GM19025 (cell line): ENCODE data around the gene ZNF230.

Source experiments
- ATAC-seq: cut with Tn5 transposase; IDR thresholded peaks from one replicate; pipeline ENCODE4 v1.9.1; 2021; ENCODE audit warnings: mild to moderate bottlenecking, low read depth, moderate library complexity; ENCODE audit not compliant: unreplicated experiment

The ZNF230 gene

GRCh38 chr19:44002566-44003460 lies at the start of gene ZNF230:
Gene ZNF230, plus strand, starts transcription at chr19:44002957. Its CDS starts 4,122 bp downstream, at chr19:44007079.
- peak; percentile 87 for ATAC-seq

- ATAC-seq: no peak
These were observed 45.9 kb upstream of the ZNF230 start for GRCh38 chr19:43956827-43957226.

GRCh38 chr19:43957891-43958290 lies 44.9 kb upstream of the ZNF230 start:
- no peak for ATAC-seq

GRCh38 chr19:43960411-43960810 lies 42.3 kb upstream of the ZNF230 start:
- no peak for ATAC-seq

GRCh38 chr19:43966079-43966694 lies 36.6 kb upstream of the ZNF230 start:
- ATAC-seq: no peak

- no peak for ATAC-seq
These were observed 26.0 kb upstream of the ZNF230 start for GRCh38 chr19:43976732-43977131.

GRCh38 chr19:43983544-43983911 lies 19.2 kb upstream of the ZNF230 start:
- no peak for ATAC-seq

- ATAC-seq: peak; percentile 76
These were observed 18.7 kb upstream of the ZNF230 start, which contains the start of gene ZNF155 for GRCh38 chr19:43983912-43984686. Gene ZNF155, plus strand, starts transcription at chr19:43984188. Its CDS starts 4,356 bp downstream, at chr19:43988544.

GRCh38 chr19:43984687-43985000 lies 18.1 kb upstream of the ZNF230 start:
- ATAC-seq: no peak

GRCh38 chr19:43997631-43998290 lies 5.0 kb upstream of the ZNF230 start:
- ATAC-seq: no peak

- ATAC-seq: no peak
These were observed 568 bp upstream of the ZNF230 start for GRCh38 chr19:44002212-44002565.

GRCh38 chr19:44003461-44004009 lies 778 bp downstream of the ZNF230 start:
- ATAC-seq: no peak

- no peak for ATAC-seq
These were observed 3.2 kb downstream of the ZNF230 start for GRCh38 chr19:44005973-44006372.

- ATAC-seq: no peak
These were observed 4.7 kb downstream of the ZNF230 start for GRCh38 chr19:44007473-44007872.

- ATAC-seq: no peak
These were observed 7.7 kb downstream of the ZNF230 start for GRCh38 chr19:44010468-44010867.

GRCh38 chr19:44019498-44019897 lies 16.7 kb downstream of the ZNF230 start:
- ATAC-seq: no peak

GRCh38 chr19:44021221-44021620 lies 18.5 kb downstream of the ZNF230 start:
- ATAC-seq: no peak

- ATAC-seq: no peak
These were observed 22.1 kb downstream of the ZNF230 start for GRCh38 chr19:44024900-44025216.

GRCh38 chr19:44025217-44025936 lies 22.6 kb downstream of the ZNF230 start, which contains the start of gene ZNF222:
Gene ZNF222, plus strand, starts transcription at chr19:44025379. Its CDS starts 58 bp downstream, at chr19:44025437.
- peak; percentile 86 for ATAC-seq

- ATAC-seq: no peak
These were observed 23.9 kb downstream of the ZNF230 start for GRCh38 chr19:44026622-44027021.
